GM12878 (cell line): ENCODE results near the gene KIF21A. TPM values are rescaled to one million over a fixed set of nuclear protein-coding genes. Genes with fewer than 3 reads are reported as not detected.

Experiments used
- BCL3 ChIP-seq: IDR thresholded peaks from 2 replicates; pipeline ENCODE4 v1.6.1; 2011; ENCODE audit warnings: borderline replicate concordance, low read depth, mild to moderate bottlenecking, moderate library complexity, low read length; ENCODE audit not compliant: insufficient read depth, poor library complexity, severe bottlenecking
- BHLHE40 ChIP-seq, 2 experiments: fragments of 450-650 bp in 1 of 2; IDR thresholded peaks; 2 replicates each; pipeline ENCODE4 v1.6.1; 2011 to 2017; ENCODE audit warnings: low read depth in 2 of 2, borderline replicate concordance in 1 of 2, improper control_type of control experiment in 1 of 2, low read length in 1 of 2, mild to moderate bottlenecking in 1 of 2
- CBX5 ChIP-seq: sonication (generic); IDR thresholded peaks from 2 replicates; pipeline ENCODE4 v1.6.1; 2016; ENCODE audit warnings: low read depth, moderate library complexity, mild to moderate bottlenecking, inconsistent platforms
- CREM ChIP-seq: IDR thresholded peaks from 2 replicates; pipeline ENCODE4 v1.6.1; 2014; ENCODE audit warnings: antibody characterized with exemption, low read depth
- DPF2 ChIP-seq: fragments of 450-650 bp; IDR thresholded peaks from 2 replicates; pipeline ENCODE4 v1.6.1; 2017; ENCODE audit warnings: mild to moderate bottlenecking
- ESRRA ChIP-seq: IDR thresholded peaks from 2 replicates; pipeline ENCODE4 v1.6.1; 2012; ENCODE audit warnings: mild to moderate bottlenecking, low read length, improper control_type of control experiment
- ETV6 ChIP-seq, 2 experiments: fragments of 450-650 bp in 1 of 2; IDR thresholded peaks in 1 of 2; conservative IDR thresholded peaks in 1 of 2; 2 replicates each; pipeline ENCODE4 v1.6.1; 2014; ENCODE audit warnings: antibody characterized with exemption in 1 of 2, borderline replicate concordance in 1 of 2, low read depth in 1 of 2, mild to moderate bottlenecking in 1 of 2, moderate library complexity in 1 of 2
- FOXM1 ChIP-seq: IDR thresholded peaks from 2 replicates; pipeline ENCODE4 v1.6.1; 2012; ENCODE audit warnings: low read depth, mild to moderate bottlenecking, inconsistent platforms, low read length, moderate library complexity
- IRF3 ChIP-seq: fragments of 450-650 bp; IDR thresholded peaks from 2 replicates; pipeline ENCODE4 v1.6.1; 2014; ENCODE audit warnings: mild to moderate bottlenecking
- JUNB ChIP-seq: IDR thresholded peaks from 2 replicates; pipeline ENCODE4 v1.6.1; 2016; ENCODE audit warnings: antibody characterized with exemption, mild to moderate bottlenecking
- KDM1A ChIP-seq: fragments of 200-600 bp; sonication (generic); IDR thresholded peaks from 2 replicates; pipeline ENCODE4 v1.6.1; 2016; ENCODE audit warnings: borderline replicate concordance
- PAX5 ChIP-seq: IDR thresholded peaks from 2 replicates; pipeline ENCODE4 v1.6.1; 2011; ENCODE audit warnings: low read depth, low read length, borderline replicate concordance
- RUNX3 ChIP-seq: IDR thresholded peaks from 2 replicates; pipeline ENCODE4 v1.6.1; 2012; ENCODE audit warnings: low read length, inconsistent platforms
- ZBTB33 ChIP-seq: fragments of 450-650 bp; IDR thresholded peaks from 2 replicates; pipeline ENCODE4 v1.6.1; 2017; ENCODE audit warnings: mild to moderate bottlenecking
- polyA plus RNA-seq, 11 experiments: library from polyadenylated mRNA; depleted of rRNA in 4 of 11; unstranded in 6 of 11; stranded (reverse) in 5 of 11; fragments of >200 nt; fragmentation: Nextera tagmentation in 4 of 11; fragmentation: Illumina TruSeq in 1 of 11; extraction: Ambion mirVana in 4 of 11; extraction: Trizol in 1 of 11; gene quantifications; 1 replicate in 1 of 11; 2 replicates in 10 of 11; pipeline versions ENCODE4 v1.2.1 to v1.2.3, GENCODE V29; 2011 to 2016; ENCODE audit warnings: inconsistent platforms in 2 of 11, missing spikeins in 2 of 11, low read depth in 1 of 11
- total RNA-seq, 4 experiments: library from RNA; depleted of rRNA in 3 of 4; stranded (reverse); fragments of >200 nt in 3 of 4; fragmentation: Illumina TruSeq in 1 of 4; extraction: Trizol in 1 of 4; gene quantifications; 2 replicates each; pipeline versions ENCODE4 v1.2.1 to v1.2.3, GENCODE V29; 2013 to 2021
- TF ChIP-seq, protein P1 (sequence below): fragments of 450-650 bp; formaldehyde crosslinking; IDR thresholded peaks from 2 replicates; pipeline ENCODE4 v1.4.0; 2022; ENCODE audit warnings: mild to moderate bottlenecking, moderate library complexity
- TF ChIP-seq, protein P2 (sequence below): fragments of 450-650 bp; formaldehyde crosslinking; IDR thresholded peaks from 2 replicates; pipeline ENCODE4 v1.4.0; 2020; ENCODE audit warnings: mild to moderate bottlenecking, moderate library complexity

Gene KIF21A
- total and polyA plus RNA-seq, 10 of the 15 experiments (the other 5 are each of a cell fraction or from before 2014, with no cell fraction given) = 21.3 to 42.1 (median 24.5) TPM

- TF ChIP-seq BCL3 = no peak
- TF ChIP-seq ESRRA = no peak
- 0 out of 2 replicates have a peak, but pooled peaks have one; percentile 25 for TF ChIP-seq CREM
- TF ChIP-seq ZBTB33 = no peak
- no peak for TF ChIP-seq IRF3
- peak; percentile 65; the same call in 1 of the 2 replicates for TF ChIP-seq RUNX3
- no peak for TF ChIP-seq BHLHE40 (IDR thresholded peaks at IDR 0.05; ENCODE audit: borderline replicate concordance in 1 of 2, low read depth in 2 of 2, low read length in 1 of 2)
- TF ChIP-seq JUNB = peak; percentile 73
- TF ChIP-seq, protein P1, sequence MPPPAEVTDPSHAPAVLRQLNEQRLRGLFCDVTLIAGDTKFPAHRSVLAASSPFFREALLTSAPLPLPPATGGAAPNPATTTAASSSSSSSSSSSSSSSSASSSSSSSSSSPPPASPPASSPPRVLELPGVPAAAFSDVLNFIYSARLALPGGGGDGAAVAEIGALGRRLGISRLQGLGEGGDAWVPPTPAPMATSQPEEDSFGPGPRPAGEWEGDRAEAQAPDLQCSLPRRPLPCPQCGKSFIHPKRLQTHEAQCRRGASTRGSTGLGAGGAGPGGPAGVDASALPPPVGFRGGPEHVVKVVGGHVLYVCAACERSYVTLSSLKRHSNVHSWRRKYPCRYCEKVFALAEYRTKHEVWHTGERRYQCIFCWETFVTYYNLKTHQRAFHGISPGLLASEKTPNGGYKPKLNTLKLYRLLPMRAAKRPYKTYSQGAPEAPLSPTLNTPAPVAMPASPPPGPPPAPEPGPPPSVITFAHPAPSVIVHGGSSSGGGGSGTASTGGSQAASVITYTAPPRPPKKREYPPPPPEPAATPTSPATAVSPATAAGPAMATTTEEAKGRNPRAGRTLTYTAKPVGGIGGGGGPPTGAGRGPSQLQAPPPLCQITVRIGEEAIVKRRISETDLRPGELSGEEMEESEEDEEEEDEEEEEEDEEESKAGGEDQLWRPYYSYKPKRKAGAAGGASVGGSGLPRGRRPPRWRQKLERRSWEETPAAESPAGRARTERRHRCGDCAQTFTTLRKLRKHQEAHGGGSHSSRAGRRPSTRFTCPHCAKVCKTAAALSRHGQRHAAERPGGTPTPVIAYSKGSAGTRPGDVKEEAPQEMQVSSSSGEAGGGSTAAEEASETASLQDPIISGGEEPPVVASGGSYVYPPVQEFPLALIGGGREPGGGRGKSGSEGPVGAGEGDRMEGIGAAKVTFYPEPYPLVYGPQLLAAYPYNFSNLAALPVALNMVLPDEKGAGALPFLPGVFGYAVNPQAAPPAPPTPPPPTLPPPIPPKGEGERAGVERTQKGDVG (CRISPR knock-in tag) = no peak
- TF ChIP-seq FOXM1 = peak; percentile 73; the same call in 1 of the 2 replicates
- TF ChIP-seq CBX5 = no peak
- TF ChIP-seq DPF2 = no peak
- TF ChIP-seq PAX5 = no peak
- no peak for TF ChIP-seq ETV6 (conservative IDR thresholded peaks at IDR 0.05 in 1 of 2, IDR thresholded peaks at IDR 0.05 in 1 of 2; ENCODE audit: borderline replicate concordance in 1 of 2, low read depth in 1 of 2)
- TF ChIP-seq, protein P2, sequence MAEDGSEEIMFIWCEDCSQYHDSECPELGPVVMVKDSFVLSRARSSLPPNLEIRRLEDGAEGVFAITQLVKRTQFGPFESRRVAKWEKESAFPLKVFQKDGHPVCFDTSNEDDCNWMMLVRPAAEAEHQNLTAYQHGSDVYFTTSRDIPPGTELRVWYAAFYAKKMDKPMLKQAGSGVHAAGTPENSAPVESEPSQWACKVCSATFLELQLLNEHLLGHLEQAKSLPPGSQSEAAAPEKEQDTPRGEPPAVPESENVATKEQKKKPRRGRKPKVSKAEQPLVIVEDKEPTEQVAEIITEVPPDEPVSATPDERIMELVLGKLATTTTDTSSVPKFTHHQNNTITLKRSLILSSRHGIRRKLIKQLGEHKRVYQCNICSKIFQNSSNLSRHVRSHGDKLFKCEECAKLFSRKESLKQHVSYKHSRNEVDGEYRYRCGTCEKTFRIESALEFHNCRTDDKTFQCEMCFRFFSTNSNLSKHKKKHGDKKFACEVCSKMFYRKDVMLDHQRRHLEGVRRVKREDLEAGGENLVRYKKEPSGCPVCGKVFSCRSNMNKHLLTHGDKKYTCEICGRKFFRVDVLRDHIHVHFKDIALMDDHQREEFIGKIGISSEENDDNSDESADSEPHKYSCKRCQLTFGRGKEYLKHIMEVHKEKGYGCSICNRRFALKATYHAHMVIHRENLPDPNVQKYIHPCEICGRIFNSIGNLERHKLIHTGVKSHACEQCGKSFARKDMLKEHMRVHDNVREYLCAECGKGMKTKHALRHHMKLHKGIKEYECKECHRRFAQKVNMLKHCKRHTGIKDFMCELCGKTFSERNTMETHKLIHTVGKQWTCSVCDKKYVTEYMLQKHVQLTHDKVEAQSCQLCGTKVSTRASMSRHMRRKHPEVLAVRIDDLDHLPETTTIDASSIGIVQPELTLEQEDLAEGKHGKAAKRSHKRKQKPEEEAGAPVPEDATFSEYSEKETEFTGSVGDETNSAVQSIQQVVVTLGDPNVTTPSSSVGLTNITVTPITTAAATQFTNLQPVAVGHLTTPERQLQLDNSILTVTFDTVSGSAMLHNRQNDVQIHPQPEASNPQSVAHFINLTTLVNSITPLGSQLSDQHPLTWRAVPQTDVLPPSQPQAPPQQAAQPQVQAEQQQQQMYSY = no peak
- TF ChIP-seq KDM1A = no peak
Observed at GRCh38 chr12:39405580-39405979, 37.3 kb downstream of the KIF21A start (continued).
